ENCODE data around the gene CEP135.

- TF ChIP-seq GATA3 (IDR thresholded peaks at IDR 0.05; ENCODE audit: low read depth, low read length) = peak; percentile 76
- peak; percentile 84 for TF ChIP-seq GATA2 (IDR thresholded peaks at IDR 0.05; ENCODE audit: low read depth, low read length)
These were observed 41.0 kb downstream of the CEP135 start for GRCh38 chr4:55989766-55990165.
